Stimulated activated CD8-positive, alpha-beta memory T cell treated with anti-CD3 and anti-CD28 coated beads, Interleukin-15, amount 100 ng/mL, for 24 hours (primary cell): ENCODE results near the gene CDCP1.
A peak's percentile ranks its signal among the peaks of the same experiment; 100 is the strongest.
"Not testable (repeated sequence)": the region's sequence is repeated elsewhere in the genome, so short reads cannot be mapped to it uniquely, and the experiment has no call there.

Experiments
- DNase-seq: peaks from one replicate; pipeline ENCODE4 v3.0.0-alpha.2; 2020; ENCODE audit warnings: low read depth

Gene CDCP1

DNA sequence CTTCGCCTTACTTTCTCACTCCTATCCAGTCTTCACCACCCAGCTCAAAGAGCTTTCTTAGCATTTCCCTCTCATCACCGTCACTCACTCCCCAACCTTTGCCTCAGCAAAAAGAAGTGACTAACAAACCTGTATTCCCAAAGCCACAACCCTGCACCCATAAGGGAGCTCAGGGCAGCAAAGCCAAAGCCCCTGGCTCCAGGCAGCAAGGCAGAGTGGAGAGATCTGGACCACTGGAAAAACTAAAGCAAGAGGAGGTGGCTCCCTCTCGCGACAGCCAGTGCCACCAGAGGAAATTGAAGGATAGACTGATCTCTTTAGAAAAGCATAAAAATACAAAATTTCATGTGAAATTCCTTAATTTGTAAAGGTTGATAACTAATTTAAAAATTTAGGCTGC lies 25.1 kb upstream of the CDCP1 start:
- no peak for DNase-seq

- no peak for DNase-seq
These were observed 23.9 kb upstream of the CDCP1 start for GRCh38 chr3:45170096-45170495.

DNA sequence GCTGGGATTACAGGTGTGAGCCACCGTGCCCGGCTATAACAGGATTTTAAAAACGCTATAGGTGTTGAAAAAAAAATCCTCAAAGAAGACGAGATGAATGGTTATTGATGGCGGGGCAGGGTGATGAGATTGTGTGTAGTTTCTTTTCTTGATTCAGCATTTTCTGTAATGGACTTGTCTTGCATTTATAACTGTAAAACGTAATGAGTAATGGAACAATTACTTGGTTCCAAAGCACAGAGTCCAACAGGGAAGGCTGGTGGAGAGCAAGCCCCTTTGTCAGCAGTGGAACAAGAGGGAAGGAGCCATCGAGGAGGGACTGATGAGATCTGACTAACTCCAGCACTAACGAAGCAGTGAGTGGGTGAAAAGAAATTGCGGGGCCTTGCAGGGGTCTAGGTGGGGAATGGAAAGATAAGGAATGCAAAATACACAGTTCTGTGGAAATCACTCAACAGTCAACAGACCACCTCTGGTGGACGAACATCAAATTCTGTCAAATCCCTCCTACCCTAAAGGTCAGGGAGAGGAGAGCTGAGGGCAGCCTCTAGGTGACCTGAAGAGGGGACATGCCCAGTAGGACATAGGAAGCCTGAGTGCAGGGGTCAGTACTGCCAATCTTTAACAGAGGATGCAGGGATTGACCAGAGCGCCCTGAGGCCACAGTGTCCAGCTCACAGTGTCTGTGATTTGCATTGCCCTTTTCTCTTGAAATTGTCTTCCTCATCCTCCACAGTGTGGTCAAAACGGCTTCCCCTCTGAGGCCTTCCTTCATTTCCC lies 23.1 kb upstream of the CDCP1 start:
- DNase-seq, result no peak

GRCh38 chr3:45168451-45168850 lies 22.3 kb upstream of the CDCP1 start:
- no peak for DNase-seq

GRCh38 chr3:45167011-45167911 lies 21.1 kb upstream of the CDCP1 start:
- DNase-seq, result peak; percentile 45

DNA sequence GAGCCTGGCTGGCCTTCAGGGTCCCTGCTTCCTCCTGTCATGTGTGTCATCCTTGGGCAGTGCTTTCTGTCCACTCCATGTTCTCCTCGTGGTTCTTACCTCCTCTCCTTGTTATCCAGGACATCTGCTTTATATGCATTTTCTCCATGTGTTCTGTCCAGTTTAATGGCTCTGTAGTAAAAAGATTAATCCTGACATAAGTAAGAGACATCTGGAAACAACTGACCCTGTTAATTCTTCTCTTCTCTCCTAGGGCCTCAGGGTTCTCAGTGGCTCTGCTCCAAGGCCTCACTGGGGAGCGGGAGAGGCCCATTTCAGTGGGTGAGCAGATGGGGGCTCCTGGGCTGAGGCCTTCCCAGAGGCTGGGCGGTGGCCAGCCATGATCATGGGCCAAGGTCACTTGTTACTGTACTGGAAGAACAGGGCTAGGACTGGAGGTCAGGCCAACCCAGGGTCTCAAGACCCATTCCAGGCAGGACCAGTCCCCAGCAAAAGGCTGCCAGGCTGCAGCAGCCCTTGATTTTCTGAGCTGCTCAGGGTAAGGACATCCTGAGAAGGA lies 20.2 kb upstream of the CDCP1 start:
- no peak for DNase-seq

DNA sequence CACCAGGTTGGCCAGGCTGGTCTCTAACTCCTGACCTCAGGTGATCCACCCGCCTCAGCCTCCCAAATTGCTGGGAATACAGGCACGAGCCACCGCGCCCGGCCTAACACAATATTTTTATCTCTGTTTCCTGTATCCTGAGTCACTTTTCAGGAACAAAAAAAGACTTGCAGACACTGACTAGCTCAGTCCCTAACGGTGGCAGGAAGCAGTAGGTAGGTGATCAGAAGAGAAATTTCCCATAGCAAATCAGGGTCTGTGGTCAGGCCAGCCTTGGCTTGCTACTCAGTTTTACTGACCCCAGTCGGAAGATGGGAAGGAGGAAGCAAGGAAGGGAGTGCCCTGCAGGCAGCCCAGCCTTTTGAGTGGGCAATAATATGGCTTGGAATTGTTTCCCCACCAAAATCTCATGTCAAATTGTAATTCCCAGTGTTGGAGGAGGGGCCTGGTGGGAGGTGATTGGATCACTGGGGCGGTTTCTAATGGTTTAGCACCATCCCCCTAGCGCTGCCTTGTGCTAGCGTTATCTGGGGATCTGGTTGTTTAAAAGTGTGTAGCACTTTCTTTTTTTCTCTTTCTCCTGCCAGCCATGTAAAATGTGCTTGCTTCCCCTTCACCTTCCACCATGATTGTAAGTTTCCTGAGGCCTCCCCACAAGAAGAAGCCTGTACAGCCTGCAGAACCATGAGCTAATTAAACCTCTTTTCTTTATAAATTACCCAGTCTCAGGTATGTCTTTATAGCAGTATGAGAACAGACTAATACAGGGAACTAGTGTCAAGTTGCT lies 19.5 kb upstream of the CDCP1 start:
- DNase-seq, result no peak

- no peak for DNase-seq
These were observed 17.9 kb upstream of the CDCP1 start for GRCh38 chr3:45164056-45164455.

GRCh38 chr3:45163481-45163880 lies 17.3 kb upstream of the CDCP1 start:
- DNase-seq, result no peak

GRCh38 chr3:45154641-45155147 lies 8.5 kb upstream of the CDCP1 start:
- DNase-seq, result no peak

GRCh38 chr3:45153658-45154437 lies 7.7 kb upstream of the CDCP1 start:
- no peak for DNase-seq

DNA sequence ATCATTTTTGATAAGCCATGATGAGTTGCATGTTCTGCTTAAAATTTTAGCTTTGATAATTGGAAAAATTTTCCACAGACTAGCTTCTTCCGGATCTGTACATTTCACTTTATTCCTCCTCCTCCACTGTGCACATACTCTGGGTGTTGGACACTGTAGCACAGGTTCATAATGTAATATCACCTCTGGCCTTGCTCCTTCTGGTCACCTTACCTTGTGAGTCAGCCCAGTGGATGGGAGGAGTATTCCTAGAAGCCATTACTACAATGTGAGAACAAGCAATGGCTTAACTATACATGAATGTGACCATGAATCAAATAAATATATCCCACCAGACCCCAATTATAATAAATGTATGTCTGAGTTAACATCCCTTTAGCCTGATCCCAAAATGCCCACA lies 6.1 kb upstream of the CDCP1 start:
- no peak for DNase-seq

DNA sequence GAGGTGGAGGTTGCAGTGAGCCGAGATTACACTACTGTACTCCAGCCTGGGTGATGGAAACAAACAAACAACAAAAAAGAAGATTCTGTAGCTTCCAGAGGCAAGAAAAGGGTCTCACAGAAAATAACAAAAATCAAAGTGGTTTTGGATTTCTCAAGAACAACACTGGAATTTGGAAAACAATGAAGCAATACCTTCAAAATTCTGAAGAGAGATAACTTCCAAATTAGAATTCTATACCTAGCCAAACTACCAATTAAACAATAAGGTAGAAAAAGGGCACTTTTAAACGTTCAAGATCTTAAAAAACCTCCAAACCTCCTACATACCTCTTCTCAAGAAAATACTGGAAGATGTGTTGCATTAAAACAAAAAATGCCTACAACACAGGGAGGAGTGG lies 4.9 kb upstream of the CDCP1 start:
- no peak for DNase-seq

GRCh38 chr3:45148921-45149320 lies 2.7 kb upstream of the CDCP1 start:
- no peak for DNase-seq

GRCh38 chr3:45145223-45145622 lies 955 bp downstream of the CDCP1 start:
- no peak for DNase-seq

GRCh38 chr3:45143673-45144671 lies 2.2 kb downstream of the CDCP1 start:
- DNase-seq, result no peak

DNA sequence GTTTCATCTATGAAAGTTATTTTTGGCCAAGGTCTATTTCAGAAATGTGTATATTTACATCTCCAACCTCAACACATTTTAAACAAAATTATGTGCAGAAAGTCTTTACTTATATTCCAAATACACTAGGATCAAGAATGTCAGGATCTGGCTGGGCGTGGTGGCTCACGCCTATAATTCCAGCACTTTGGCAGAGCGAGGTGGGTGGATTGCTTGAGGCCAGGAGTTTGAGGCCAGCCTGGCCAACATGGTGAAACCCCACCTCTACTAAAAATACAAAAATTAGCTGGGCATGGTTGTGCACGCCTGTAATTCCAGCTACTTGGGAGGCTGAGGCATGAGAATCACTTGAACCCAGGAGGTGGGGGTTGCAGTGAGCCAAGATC lies 5.4 kb downstream of the CDCP1 start:
- not testable (repeated sequence) for DNase-seq

DNA sequence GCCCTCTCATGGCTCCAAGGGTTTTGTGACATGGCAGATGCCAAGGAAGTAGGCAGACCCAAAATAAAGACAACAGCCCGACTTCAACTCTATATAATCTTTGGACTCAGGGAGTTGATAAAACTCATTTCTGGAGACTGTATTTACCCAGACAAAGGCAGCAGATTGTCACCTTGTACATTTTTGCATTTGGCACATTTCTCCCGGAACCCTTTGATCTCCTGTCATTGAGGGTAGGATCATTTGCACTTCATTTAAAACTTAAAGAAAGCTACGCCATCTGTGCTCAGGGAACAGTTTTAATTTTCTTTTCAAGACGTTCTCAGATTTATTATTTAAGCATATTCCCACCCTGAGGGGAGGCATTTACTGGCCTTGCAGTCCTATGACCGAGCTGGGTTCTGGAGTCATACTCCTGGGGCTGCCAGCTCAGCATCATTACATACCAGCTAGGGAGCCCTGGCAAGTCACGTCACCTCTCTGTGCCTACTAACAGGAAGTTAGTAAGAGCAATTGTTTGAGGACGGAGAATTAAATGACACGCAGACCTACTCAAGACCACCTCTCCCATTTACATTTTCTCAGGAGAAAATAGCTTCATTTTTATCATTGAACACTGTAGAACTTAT lies 5.9 kb downstream of the CDCP1 start:
- DNase-seq, result no peak

- no peak for DNase-seq
These were observed 6.6 kb downstream of the CDCP1 start for GRCh38 chr3:45139372-45140140.
